SK-N-MC (cell line): ENCODE data around the gene KCNAB2.

ENCODE experiments used
- EZH2 ChIP-seq: fragments of 200-600 bp; sonication (generic); IDR thresholded peaks from one replicate; pipeline ENCODE4 v1.6.1; 2017; ENCODE audit warnings: antibody characterized with exemption
- FOXP2 ChIP-seq: optimal IDR thresholded peaks from 2 replicates; pipeline ENCODE3; 2011; ENCODE audit warnings: mild to moderate bottlenecking, moderate library complexity; ENCODE audit not compliant: insufficient read depth; ENCODE audit errors: extremely low read length, control extremely low read depth
- POLR2AphosphoS5 ChIP-seq: IDR thresholded peaks from 2 replicates; pipeline ENCODE4 v1.6.1; 2012; ENCODE audit warnings: mild to moderate bottlenecking, low read depth, low read length, borderline replicate concordance

- TF ChIP-seq EZH2, result no peak
- TF ChIP-seq POLR2AphosphoS5, result no peak
- TF ChIP-seq FOXP2, result no peak
Observed at GRCh38 chr1:6069573-6069972, 23.9 kb downstream of the KCNAB2 start.
